Peyer's patch (tissue), 4 donors: ENCODE results near the gene ELP5.

Experiments used
- POLR2A ChIP-seq, 2 donors: fragments of 450-650 bp; IDR thresholded peaks; one replicate each; pipeline ENCODE4 v1.5.1; 2017; ENCODE audit warnings: antibody characterized with exemption in 2 of 2, mild to moderate bottlenecking in 2 of 2, moderate library complexity in 2 of 2
- TF ChIP-seq, protein P1 (sequence below), 6 experiments: fragments of 450-650 bp in 4 of 6; fragments of 200-600 bp in 2 of 6; sonication (generic) in 1 of 6; IDR thresholded peaks; one replicate each; pipeline ENCODE4 v1.5.1; 2017 to 2019; ENCODE audit warnings: antibody characterized with exemption in 6 of 6, mild to moderate bottlenecking in 3 of 6, moderate library complexity in 1 of 6

DNA sequence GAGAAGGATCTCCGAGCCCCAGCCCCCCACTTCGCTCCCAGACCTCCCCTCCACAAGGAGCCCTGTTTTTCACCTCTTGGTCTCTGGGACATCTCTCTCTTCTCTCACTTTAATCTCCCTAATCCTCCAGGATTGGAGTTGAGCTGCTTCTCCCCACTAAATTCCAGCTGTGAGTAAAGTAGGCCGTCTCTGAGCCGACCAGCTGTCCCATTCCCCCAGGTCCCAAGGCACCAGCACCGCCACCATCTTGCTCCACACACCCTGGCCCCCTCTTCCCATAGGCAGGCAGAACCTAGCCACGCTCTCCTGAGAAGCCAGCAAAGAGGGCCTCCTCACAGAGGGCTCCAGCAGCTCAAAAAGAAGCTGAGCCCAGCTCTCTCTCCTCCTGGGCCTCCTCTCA, 33.3 kb upstream of the ELP5 start:
- TF ChIP-seq, protein P1, sequence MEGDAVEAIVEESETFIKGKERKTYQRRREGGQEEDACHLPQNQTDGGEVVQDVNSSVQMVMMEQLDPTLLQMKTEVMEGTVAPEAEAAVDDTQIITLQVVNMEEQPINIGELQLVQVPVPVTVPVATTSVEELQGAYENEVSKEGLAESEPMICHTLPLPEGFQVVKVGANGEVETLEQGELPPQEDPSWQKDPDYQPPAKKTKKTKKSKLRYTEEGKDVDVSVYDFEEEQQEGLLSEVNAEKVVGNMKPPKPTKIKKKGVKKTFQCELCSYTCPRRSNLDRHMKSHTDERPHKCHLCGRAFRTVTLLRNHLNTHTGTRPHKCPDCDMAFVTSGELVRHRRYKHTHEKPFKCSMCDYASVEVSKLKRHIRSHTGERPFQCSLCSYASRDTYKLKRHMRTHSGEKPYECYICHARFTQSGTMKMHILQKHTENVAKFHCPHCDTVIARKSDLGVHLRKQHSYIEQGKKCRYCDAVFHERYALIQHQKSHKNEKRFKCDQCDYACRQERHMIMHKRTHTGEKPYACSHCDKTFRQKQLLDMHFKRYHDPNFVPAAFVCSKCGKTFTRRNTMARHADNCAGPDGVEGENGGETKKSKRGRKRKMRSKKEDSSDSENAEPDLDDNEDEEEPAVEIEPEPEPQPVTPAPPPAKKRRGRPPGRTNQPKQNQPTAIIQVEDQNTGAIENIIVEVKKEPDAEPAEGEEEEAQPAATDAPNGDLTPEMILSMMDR (IDR thresholded peaks at IDR 0.05) = no peak
- TF ChIP-seq POLR2A (IDR thresholded peaks at IDR 0.05) = no peak
